HT1080 (cell line): ENCODE results near the gene CCNL1. TPM values are rescaled to one million over a fixed set of nuclear protein-coding genes. Genes with fewer than 3 reads are reported as not detected.

ENCODE experiments used
- DNase-seq: peaks from one replicate; pipeline ENCODE4 v3.0.0-alpha.2; 2015; ENCODE audit warnings: low read depth
- total RNA-seq: library from RNA; depleted of rRNA; stranded (reverse); fragments of >200 nt; shearing (Covaris generic); gene quantifications from 2 replicates; pipeline ENCODE4 v1.2.3, GENCODE V29; 2014

The CCNL1 gene
- total RNA-seq, 1 experiment from 2014 or later = 86.8 TPM

DNA sequence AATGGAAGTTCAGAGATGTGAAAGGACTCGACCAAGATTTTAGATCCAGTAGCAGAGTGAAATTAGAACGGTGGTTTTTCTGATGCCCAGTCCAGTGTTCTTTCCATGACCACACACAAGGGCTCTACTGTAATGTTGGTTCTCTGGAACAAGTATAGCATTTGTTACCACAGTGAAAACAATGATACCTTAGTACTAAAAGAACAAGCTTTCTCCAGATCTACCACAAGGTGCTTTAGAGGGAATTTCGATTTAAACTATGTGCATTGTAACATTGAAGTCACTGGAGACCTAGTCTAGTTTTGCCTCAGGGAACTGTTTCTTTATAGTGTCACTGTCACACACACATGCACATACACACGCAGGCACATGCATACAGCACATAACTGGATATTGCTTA, 12.8 kb upstream of the CCNL1 start:
- no peak for DNase-seq

DNA sequence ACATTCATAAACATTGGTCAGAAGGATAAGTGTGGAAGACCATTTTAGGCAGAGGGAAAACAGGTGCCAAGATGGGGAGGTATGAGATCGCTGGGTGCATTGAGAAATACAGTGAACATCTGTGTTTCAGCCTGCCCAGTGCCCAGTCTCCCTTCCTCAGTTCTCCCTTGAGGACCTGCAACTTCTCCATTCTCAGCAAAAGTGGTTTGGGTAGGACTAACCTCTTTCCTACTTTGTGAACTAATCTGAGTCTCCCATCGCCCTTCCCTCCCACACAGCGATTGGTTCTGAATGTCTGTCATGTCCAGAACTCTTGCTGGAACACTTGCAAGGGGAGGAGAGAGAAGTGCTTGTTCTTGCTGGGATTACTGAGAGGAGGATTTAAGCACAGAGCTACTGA, 10.9 kb upstream of the CCNL1 start:
- DNase-seq = no peak

DNA sequence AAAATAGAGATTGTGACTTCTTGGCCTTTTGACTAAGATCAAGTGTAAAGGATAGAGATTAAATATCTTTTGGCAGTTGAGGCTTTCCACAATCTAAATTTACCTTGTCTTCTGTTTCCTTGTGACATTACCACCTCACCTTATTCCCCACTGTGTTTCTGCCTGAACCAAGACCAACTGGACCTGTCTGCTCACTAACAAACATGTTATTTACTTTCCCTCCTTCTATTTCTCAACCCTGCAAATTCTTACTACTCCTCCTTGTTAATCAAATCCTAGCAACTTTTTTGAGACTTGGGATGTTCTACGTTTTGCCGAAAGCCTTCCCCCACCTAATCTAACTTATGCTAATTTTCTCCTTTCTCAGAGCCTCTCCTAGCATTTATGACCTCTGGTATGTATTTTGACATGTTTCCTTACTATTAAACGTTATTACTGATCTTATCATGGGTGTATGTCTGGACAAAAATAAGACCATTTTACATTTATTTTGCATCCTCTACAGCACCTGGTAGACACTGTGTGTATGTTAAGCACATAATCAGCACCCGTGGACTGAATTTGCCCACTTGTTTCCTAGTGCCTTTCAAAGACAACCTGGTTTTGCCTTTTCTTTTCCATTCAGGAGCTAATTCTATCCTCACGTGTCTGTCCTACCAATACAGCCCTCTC, 7.6 kb upstream of the CCNL1 start:
- DNase-seq = no peak

DNA sequence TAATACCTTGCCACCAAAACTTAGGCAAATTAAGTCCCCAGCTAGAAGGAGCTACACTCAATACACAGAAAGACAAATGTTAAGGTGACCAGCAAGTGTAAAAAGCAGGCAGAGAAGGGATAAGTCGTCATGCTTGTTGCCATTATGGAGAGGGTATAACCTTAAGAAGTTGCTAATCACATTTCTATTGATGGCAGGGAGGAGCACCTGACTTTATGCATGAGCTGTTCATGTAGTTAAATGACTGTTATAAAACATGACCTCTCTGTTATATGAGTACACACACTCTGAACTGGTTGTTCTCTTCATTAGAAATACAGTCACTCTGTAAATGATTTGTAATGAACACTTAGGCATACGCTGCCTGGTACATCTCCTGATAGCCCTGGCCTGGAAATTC, 6.6 kb upstream of the CCNL1 start:
- no peak for DNase-seq

GRCh38 chr3:157166115-157166514, 6.2 kb upstream of the CCNL1 start:
- no peak for DNase-seq

GRCh38 chr3:157163217-157163953, 3.4 kb upstream of the CCNL1 start:
- no peak for DNase-seq

- peak; percentile 27 for DNase-seq
Measured at GRCh38 chr3:157162620-157163019, 2.7 kb upstream of the CCNL1 start.

DNA sequence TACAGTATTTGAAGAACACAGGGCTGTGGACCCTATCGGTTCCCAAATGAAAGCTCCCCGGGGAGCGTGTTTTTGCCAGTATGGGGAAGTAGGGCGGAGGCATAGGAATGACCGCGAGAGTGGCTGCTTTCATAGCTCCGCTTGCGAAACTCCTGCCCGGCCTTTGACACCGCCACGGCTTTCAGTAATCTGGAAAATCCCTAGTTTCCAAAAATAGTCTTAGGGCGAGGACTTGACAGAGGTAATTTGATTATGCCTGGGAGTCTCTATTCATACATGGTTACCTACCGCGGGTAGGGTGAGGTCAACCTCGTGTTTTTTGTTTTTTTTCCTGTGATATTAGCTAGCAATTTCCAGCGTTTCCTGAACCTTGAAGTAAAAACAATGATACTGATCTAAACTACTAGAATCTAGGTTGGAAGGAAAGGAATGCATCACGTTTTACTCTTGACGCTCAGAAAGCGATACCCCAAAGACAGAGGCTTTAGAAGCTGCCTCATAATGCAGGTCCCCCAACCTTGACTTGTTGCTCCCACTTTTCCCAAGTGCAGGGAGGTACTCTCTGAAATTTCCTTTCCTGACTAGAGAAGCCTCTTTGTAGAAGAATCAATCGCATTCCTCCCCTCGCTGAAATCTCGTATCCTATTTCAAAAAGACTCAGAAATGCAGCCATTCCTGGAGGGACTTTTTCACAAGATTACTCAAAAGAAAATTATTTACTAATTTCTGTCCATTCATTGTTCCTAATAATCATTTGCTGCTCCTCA, 894 bp upstream of the CCNL1 start:
- DNase-seq = peak; percentile 75

DNA sequence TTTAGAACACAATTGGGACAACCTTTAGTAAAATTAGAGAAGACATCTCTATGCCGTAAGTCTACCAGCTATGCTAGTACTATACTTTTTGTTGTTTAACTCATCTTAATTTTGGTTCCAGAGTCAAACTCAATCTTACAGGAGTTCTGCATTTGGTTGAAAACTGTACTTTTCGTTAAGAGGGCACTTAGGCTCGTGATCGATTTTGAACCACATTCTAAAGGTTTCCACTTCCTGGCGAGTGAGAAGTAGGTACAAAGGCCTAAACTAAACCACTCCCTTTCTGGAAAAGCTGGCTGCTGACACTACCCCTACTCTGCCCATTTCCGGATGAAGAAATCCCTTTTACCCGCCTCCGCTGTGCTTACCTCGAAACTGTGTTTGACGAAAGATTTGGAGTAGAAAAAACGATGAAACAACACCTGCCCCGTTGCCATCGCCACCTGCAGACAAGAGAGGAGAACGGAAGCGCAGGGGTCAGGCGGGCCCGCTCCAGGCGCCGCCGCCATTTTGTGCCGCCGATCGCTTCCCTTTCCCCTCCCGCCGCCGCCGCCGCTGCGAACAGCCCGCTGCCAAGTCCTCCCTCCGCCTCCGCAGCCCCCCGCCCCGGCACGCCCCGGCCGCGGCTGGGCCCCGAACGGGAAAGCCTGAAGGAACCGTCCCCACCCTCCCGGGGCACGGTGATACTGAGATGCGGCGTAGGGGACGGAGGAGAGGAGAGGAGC, 748 bp downstream of the CCNL1 start:
- peak; percentile 62 for DNase-seq

- DNase-seq = no peak
Measured at GRCh38 chr3:157157836-157158235, 2.1 kb downstream of the CCNL1 start.

- DNase-seq = peak; percentile 30
Measured at GRCh38 chr3:157156837-157157635, 2.9 kb downstream of the CCNL1 start.

DNA sequence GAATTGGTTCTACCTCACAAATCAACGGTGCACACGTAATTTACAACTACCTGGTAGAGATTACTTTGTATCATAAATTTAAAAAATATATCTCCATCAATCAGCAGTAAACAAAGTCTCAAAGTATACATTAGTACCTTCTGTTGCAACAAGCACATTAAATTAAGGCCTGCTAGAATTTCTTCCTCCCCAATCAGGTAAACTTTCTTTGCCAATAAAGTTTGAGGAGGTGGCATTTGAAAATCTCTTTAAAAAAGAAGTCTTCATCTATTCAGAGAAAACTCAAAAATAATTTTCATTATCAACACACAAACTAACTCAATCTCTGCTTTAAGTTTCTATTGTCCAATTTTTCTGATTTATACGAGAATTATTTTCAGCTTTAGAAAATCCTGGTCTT, 4.4 kb downstream of the CCNL1 start:
- no peak for DNase-seq

GRCh38 chr3:157154563-157155330, 5.2 kb downstream of the CCNL1 start:
- DNase-seq = no peak

GRCh38 chr3:157152930-157153329, 7.0 kb downstream of the CCNL1 start:
- DNase-seq = no peak

- no peak for DNase-seq
Measured at GRCh38 chr3:157152438-157152837, 7.5 kb downstream of the CCNL1 start.

GRCh38 chr3:157151627-157152026, 8.3 kb downstream of the CCNL1 start:
- no peak for DNase-seq

GRCh38 chr3:157151151-157151550, 8.8 kb downstream of the CCNL1 start:
- DNase-seq = no peak

DNA sequence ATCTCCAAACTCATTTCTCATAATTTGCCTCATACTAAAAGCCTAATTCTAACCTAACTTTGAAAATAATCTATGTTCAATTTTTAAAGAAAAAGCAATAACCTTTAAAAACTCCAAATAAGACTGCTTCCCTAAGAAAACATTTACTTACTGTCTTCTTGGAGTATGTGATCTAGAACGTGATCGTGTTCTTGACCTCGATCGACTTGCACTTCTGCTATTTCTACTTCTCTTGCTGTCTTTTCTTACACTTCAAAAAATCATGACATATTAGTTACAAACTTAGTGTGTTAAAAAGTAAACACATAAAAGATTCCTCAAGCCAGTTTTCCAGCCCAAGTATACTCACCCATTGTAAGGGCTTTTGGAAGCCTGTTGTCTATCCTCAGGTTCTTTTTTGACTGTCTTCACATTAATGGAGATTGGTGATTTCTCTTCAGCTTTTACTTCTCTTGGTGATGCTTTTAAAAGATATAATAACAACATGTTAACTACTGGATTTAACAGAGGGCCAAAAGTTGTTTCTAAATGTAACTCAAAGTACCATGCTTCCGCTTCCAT, 10.7 kb downstream of the CCNL1 start:
- no peak for DNase-seq

DNA sequence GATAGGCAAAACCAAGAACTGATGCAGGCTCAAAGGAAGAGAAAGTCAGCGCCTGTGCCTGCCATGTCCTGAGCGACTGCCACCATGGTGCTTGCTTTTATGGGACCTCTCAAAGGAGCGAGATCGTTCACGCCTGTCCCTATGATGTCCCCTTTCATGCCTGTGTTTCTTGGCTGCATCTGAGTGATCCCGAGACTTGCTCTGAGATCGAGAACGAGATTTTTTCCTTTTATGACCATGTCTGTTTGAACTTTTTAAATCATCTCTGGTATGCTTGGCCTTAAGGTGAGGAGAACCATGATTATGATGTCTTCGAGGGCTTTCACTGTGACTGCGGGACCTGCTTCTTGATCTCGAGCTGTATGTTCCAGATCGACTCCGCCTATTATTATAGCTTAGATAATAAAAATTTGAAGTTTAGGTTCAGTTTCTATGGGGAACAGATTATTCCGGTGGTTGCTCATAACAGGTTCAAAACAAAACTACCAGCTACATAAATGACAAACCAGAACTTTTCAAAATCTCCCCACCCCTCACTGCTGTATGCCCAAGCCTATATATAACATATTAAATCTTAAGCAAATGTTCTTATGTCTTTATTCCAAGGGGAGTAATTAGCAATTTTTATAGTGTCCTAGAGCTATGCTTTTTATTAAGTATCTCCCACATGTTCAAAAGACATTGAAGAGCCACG, 11.6 kb downstream of the CCNL1 start:
- no peak for DNase-seq
